VCaP (cell line): ENCODE data around the gene CSF1.

ENCODE experiments used
- H3K27ac ChIP-seq: fragments of 450-650 bp; 2 replicates; pipeline ENCODE4 v1.5.1; 2017
- CTCF ChIP-seq: fragments of 450-650 bp; conservative IDR thresholded peaks from 2 replicates; pipeline ENCODE4 v1.5.1; 2017; ENCODE audit warnings: mild to moderate bottlenecking, moderate library complexity

Gene CSF1

GRCh38 chr1:109906160-109906838, 4.3 kb upstream of the CSF1 start:
- H3K27ac ChIP-seq: no peak overlapping the region
- no peak for TF ChIP-seq CTCF

- no peak for TF ChIP-seq CTCF
These were observed 3.8 kb upstream of the CSF1 start for GRCh38 chr1:109906839-109907180.

GRCh38 chr1:109907190-109907774, 3.4 kb upstream of the CSF1 start:
- no peak overlapping the region for H3K27ac ChIP-seq
- no peak for TF ChIP-seq CTCF

More at GRCh38 chr1:109906839-109907180, 3.8 kb upstream of the CSF1 start:
- H3K27ac ChIP-seq: no peak overlapping the region

- no peak overlapping the region for H3K27ac ChIP-seq
- TF ChIP-seq CTCF: no peak
These were observed 1.8 kb upstream of the CSF1 start for GRCh38 chr1:109908836-109909235.

- no peak overlapping the region; the same call in 1 of the 2 replicates for H3K27ac ChIP-seq
- TF ChIP-seq CTCF: no peak
These were observed 1.1 kb upstream of the CSF1 start for GRCh38 chr1:109909561-109909960.

- TF ChIP-seq CTCF: no peak
- peak overlapping the region; percentile 61 for H3K27ac ChIP-seq
These were observed 532 bp downstream of the CSF1 start for GRCh38 chr1:109910963-109911798.

- no peak overlapping the region for H3K27ac ChIP-seq
- no peak for TF ChIP-seq CTCF
These were observed 1.7 kb downstream of the CSF1 start for GRCh38 chr1:109912214-109912861.
